ENCODE data around the gene PIH1D1. TPM values are rescaled to one million over a fixed set of nuclear protein-coding genes. Genes with fewer than 3 reads are reported as not detected.
A peak's percentile ranks its signal among the peaks of the same experiment; 100 is the strongest.

PIH1D1 gene
- total and polyA plus RNA-seq, 2 of the 13 experiments (the other 11 are each of a cell fraction or from before 2014, with no cell fraction given): 110 to 137 TPM

DNA sequence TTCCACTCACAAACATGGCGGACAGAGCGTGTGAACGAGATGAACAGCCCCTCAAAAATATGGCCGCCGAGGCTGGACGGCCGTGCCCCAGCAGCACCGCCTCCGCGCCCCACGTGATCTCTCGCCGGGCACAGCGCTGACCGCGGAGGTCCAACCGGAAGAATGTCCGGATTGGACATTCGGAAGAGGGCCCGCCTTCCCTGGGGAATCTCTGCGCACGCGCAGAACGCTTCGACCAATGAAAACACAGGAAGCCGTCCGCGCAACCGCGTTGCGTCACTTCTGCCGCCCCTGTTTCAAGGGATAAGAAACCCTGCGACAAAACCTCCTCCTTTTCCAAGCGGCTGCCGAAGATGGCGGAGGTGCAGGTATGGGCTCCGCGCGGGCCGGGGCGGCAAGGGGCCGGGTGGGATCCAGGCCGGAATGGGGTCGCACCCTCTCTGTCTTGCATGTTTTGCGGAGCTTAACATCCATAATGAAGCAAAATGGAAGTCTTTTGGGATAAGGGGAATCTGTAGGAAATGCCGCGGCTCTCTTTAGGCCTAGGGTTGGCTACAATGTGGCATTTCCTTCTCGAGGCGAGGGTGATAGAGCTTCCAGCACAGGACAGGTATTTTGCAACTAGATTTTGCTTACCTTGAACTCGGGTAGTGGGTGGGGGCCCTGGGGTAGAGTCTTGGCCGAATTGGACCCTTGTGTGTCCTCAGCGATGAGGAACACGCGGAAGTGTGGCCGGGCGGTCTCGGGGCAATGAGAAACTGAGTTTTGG, 35.8 kb upstream of the PIH1D1 start, which contains the start of gene RPL13A (continued):
- TF ChIP-seq ZXDC (CRISPR knock-in tag; IDR thresholded peaks at IDR 0.05): peak; percentile 100
- TF ChIP-seq MTA3 (CRISPR knock-in tag; IDR thresholded peaks at IDR 0.05): no peak
- no peak for TF ChIP-seq HOMEZ (CRISPR knock-in tag; IDR thresholded peaks at IDR 0.05; ENCODE audit: low read depth)
- peak; percentile 37; the same call in 1 of the 2 replicates for TF ChIP-seq ZBTB14 (CRISPR knock-in tag; IDR thresholded peaks at IDR 0.05)
- TF ChIP-seq HDAC1 (CRISPR knock-in tag; IDR thresholded peaks at IDR 0.05): peak; percentile 76
- TF ChIP-seq NR1H2 (CRISPR knock-in tag; IDR thresholded peaks at IDR 0.05; ENCODE audit: borderline replicate concordance, low read depth): no peak
- TF ChIP-seq MXD4 (CRISPR knock-in tag; IDR thresholded peaks at IDR 0.05): peak; percentile 92; the same call in 1 of the 2 replicates
- no peak for TF ChIP-seq MATR3 (CRISPR knock-in tag; IDR thresholded peaks at IDR 0.05)
- TF ChIP-seq, protein P1, sequence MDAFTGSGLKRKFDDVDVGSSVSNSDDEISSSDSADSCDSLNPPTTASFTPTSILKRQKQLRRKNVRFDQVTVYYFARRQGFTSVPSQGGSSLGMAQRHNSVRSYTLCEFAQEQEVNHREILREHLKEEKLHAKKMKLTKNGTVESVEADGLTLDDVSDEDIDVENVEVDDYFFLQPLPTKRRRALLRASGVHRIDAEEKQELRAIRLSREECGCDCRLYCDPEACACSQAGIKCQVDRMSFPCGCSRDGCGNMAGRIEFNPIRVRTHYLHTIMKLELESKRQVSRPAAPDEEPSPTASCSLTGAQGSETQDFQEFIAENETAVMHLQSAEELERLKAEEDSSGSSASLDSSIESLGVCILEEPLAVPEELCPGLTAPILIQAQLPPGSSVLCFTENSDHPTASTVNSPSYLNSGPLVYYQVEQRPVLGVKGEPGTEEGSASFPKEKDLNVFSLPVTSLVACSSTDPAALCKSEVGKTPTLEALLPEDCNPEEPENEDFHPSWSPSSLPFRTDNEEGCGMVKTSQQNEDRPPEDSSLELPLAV (CRISPR knock-in tag; conservative IDR thresholded peaks at IDR 0.05; ENCODE audit: low read depth): no peak
- TF ChIP-seq, protein P2, sequence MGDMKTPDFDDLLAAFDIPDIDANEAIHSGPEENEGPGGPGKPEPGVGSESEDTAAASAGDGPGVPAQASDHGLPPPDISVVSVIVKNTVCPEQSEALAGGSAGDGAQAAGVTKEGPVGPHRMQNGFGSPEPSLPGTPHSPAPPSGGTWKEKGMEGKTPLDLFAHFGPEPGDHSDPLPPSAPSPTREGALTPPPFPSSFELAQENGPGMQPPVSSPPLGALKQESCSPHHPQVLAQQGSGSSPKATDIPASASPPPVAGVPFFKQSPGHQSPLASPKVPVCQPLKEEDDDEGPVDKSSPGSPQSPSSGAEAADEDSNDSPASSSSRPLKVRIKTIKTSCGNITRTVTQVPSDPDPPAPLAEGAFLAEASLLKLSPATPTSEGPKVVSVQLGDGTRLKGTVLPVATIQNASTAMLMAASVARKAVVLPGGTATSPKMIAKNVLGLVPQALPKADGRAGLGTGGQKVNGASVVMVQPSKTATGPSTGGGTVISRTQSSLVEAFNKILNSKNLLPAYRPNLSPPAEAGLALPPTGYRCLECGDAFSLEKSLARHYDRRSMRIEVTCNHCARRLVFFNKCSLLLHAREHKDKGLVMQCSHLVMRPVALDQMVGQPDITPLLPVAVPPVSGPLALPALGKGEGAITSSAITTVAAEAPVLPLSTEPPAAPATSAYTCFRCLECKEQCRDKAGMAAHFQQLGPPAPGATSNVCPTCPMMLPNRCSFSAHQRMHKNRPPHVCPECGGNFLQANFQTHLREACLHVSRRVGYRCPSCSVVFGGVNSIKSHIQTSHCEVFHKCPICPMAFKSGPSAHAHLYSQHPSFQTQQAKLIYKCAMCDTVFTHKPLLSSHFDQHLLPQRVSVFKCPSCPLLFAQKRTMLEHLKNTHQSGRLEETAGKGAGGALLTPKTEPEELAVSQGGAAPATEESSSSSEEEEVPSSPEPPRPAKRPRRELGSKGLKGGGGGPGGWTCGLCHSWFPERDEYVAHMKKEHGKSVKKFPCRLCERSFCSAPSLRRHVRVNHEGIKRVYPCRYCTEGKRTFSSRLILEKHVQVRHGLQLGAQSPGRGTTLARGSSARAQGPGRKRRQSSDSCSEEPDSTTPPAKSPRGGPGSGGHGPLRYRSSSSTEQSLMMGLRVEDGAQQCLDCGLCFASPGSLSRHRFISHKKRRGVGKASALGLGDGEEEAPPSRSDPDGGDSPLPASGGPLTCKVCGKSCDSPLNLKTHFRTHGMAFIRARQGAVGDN (CRISPR knock-in tag; IDR thresholded peaks at IDR 0.05): peak; percentile 79
- peak; percentile 54; the same call in 1 of the 2 replicates for TF ChIP-seq MEF2D (CRISPR knock-in tag; IDR thresholded peaks at IDR 0.05)
- TF ChIP-seq ZNF776 (CRISPR knock-in tag; IDR thresholded peaks at IDR 0.05): 0 out of 2 replicates have a peak, but pooled peaks have one; percentile 66
- TF ChIP-seq KLF6 (CRISPR knock-in tag; IDR thresholded peaks at IDR 0.05): peak; percentile 76; the same call in 1 of the 2 replicates
- TF ChIP-seq SPEN (CRISPR knock-in tag; IDR thresholded peaks at IDR 0.05; ENCODE audit: low read depth): peak; percentile 96
- TF ChIP-seq U2AF2 (IDR thresholded peaks at IDR 0.05; ENCODE audit: low read depth, low read length): peak; percentile 50; the same call in 1 of the 2 replicates
- 0 out of 2 replicates have a peak, but pooled peaks have one; percentile 74 for TF ChIP-seq ZNF616 (CRISPR knock-in tag; IDR thresholded peaks at IDR 0.05; ENCODE audit: low read depth)
- TF ChIP-seq HNF4G (IDR thresholded peaks at IDR 0.05; ENCODE audit: borderline replicate concordance, low read depth, low read length): no peak; the same call in 1 of the 2 replicates
- TF ChIP-seq HNF4G (CRISPR knock-in tag; IDR thresholded peaks at IDR 0.05; ENCODE audit: borderline replicate concordance, low read depth): no peak
